ENCODE results near the gene EWSR1. TPM values are rescaled to one million over a fixed set of nuclear protein-coding genes. Genes with fewer than 3 reads are reported as not detected.

EWSR1 gene
- total RNA-seq, 1 donor from 2014 or later = 205 TPM

DNA sequence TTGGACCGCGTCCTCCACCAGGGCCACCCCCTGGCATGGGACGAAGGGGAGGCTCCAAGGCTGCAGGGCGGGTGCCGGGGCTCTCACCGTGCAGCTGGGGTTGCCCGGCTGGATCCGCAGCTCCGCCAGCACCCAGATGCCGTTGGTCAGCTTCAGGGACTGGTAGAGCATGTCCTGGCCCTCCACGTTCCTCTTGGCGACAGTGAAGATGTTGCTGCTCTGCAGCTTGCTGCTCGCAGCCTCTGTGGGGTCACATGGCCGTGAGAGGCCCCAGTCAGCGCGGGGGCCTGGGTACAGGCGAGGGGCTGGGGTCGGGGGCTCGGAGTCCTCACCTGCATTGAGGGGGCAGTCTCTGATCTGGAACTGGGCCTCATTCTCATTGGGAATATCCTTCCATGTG lies 62.2 kb downstream of the EWSR1 start:
- H3K36me3 ChIP-seq (ENCODE audit: control insufficient read depth, insufficient read depth, low read length) = peaks cover 3% of the 10 kb centered on the region
- TF ChIP-seq, protein P1, sequence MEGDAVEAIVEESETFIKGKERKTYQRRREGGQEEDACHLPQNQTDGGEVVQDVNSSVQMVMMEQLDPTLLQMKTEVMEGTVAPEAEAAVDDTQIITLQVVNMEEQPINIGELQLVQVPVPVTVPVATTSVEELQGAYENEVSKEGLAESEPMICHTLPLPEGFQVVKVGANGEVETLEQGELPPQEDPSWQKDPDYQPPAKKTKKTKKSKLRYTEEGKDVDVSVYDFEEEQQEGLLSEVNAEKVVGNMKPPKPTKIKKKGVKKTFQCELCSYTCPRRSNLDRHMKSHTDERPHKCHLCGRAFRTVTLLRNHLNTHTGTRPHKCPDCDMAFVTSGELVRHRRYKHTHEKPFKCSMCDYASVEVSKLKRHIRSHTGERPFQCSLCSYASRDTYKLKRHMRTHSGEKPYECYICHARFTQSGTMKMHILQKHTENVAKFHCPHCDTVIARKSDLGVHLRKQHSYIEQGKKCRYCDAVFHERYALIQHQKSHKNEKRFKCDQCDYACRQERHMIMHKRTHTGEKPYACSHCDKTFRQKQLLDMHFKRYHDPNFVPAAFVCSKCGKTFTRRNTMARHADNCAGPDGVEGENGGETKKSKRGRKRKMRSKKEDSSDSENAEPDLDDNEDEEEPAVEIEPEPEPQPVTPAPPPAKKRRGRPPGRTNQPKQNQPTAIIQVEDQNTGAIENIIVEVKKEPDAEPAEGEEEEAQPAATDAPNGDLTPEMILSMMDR (IDR thresholded peaks at IDR 0.05; ENCODE audit: insufficient read depth, low read length, poor library complexity, severe bottlenecking) = no peak
- no peak for DNase-seq (ENCODE audit: low read depth)

DNA sequence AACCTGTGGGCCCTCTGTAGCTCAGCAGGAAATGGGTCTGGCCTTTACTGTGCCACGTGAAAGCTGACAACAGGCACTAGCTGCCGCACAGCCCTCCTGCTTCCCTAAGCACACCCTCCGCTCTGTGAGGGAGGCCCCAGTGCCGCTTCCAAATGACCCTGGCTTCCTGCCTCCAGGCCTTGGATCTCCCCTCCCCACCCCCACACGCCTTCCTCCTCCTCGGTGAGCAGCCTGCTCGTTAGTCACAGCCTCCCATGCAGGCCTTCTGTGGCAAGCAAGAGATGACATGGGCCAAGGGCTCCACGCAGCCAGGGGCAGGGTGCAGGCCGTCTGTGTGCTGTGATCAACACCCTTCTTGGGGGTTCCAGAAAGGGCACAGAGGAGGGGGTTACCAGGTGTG lies 62.7 kb downstream of the EWSR1 start:
- H3K27me3 ChIP-seq (ENCODE audit: control insufficient read depth, insufficient read depth, low read length) = no peaks in the 10 kb centered on the region
- TF ChIP-seq, protein P1 (IDR thresholded peaks at IDR 0.05; ENCODE audit: insufficient read depth, low read length, poor library complexity, severe bottlenecking) = no peak
- DNase-seq (ENCODE audit: low read depth) = no peak
- H3K36me3 ChIP-seq (ENCODE audit: control insufficient read depth, insufficient read depth, low read length) = peaks cover 3% of the 10 kb centered on the region
- H3K4me3 ChIP-seq (ENCODE audit: low read depth, low read length) = no peak overlapping the region

More for the DNA sequence above, 62.2 kb downstream of the EWSR1 start:
- no peak overlapping the region for H3K4me3 ChIP-seq (ENCODE audit: low read depth, low read length)
- H3K27me3 ChIP-seq (ENCODE audit: control insufficient read depth, insufficient read depth, low read length) = no peaks in the 10 kb centered on the region

DNA sequence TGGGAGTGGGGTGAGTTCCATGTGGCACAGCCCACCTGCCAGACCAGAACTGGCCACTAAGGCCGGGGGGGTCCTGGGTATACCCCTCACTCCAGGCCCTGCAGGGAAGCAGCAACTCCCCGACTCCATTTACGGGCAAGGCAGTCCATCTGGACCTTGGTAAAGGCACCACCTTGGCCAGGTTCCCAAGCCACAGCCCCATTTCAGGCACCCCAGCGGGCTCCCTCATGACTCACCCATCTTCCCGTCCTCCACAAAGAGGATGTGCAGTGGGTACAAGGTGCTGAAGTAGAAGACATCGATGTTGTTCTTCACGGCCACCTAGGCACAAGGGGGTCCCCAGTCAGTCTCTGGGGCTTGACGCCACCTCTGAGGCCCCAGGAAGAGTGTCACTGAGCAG lies 63.1 kb downstream of the EWSR1 start:
- Histone ChIP-seq H3K27me3 (ENCODE audit: control insufficient read depth, insufficient read depth, low read length) (no peaks in the 10 kb centered on the region), H3K36me3 (ENCODE audit: control insufficient read depth, insufficient read depth, low read length) (peaks cover 3% of the 10 kb centered on the region), H3K4me3 (ENCODE audit: low read depth, low read length) (no peak overlapping the region)
- TF ChIP-seq, protein P1 (IDR thresholded peaks at IDR 0.05; ENCODE audit: insufficient read depth, low read length, poor library complexity, severe bottlenecking) = no peak
- no peak for DNase-seq (ENCODE audit: low read depth)

DNA sequence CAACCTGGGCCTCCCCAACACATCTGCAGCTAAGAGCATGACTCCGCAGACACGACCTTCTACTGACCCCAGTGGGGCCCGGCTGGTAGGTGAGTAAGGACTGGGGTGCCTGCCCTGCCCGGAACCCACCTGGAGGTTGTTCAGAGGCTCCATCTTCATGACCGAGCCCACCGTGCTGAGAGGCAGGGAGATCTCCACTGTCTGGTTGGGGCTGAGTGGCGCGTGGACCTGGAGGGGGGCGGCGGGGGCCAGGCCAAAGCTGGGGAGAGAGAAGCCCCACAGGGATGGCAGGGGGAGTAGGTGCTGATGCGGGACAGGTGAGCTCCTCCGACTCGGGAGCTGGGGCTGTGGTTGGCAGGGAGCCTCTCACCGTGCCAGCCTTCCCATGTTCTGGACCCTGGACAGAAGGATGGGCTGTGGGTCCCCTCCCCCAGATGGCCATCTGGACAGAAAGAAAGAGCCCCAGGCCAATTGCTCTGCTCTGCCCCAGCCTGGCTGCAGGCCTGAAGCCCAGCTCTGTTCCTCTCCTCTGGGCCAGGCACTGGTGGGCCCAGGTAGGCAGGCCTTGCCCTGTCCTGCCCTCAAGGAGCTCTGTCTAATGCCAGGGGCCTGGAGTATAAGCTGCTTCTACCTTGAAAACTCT lies 63.7 kb downstream of the EWSR1 start:
- DNase-seq (ENCODE audit: low read depth) = no peak
- no peaks in the 10 kb centered on the region for H3K27me3 ChIP-seq (ENCODE audit: control insufficient read depth, insufficient read depth, low read length)
- H3K4me3 ChIP-seq (ENCODE audit: low read depth, low read length) = no peak overlapping the region
- TF ChIP-seq, protein P1 (IDR thresholded peaks at IDR 0.05; ENCODE audit: insufficient read depth, low read length, poor library complexity, severe bottlenecking) = no peak
- H3K36me3 ChIP-seq (ENCODE audit: control insufficient read depth, insufficient read depth, low read length) = peaks cover 3% of the 10 kb centered on the region

DNA sequence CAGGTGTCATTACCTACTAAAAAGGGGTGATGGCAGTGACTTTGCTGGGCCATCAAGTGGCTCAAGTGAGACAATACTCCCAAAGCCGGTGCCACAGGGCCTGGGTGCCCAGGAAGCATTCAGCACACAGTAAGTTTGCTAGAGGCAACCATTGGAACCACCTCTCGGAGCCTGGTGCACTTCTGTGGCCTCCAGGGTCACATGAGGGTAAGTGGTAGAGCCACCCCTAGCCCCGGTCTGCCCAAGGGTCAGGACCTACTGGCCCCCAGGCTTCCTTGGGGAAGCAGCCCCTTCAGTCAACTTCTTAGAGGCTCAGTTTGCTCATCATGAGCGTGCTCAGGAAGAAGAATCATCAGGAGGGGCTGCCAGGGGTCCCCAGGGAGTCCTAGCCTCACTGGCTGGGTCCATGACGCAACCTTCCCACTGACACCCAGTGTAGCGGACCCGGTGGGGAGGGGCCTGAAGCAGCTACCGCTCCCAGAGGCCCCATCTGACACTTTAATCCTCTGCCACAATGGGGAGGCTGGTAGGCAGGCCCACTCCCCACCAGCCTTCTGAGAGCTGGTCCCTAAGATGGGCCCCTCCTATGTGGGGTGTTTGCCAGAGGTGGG lies 64.9 kb downstream of the EWSR1 start:
- Histone ChIP-seq H3K4me3 (ENCODE audit: low read depth, low read length) (no peak overlapping the region), H3K27me3 (ENCODE audit: control insufficient read depth, insufficient read depth, low read length) (no peaks in the 10 kb centered on the region), H3K36me3 (ENCODE audit: control insufficient read depth, insufficient read depth, low read length) (peaks cover 3% of the 10 kb centered on the region)
- TF ChIP-seq, protein P1 (IDR thresholded peaks at IDR 0.05; ENCODE audit: insufficient read depth, low read length, poor library complexity, severe bottlenecking) = no peak
- DNase-seq (ENCODE audit: low read depth) = no peak

DNA sequence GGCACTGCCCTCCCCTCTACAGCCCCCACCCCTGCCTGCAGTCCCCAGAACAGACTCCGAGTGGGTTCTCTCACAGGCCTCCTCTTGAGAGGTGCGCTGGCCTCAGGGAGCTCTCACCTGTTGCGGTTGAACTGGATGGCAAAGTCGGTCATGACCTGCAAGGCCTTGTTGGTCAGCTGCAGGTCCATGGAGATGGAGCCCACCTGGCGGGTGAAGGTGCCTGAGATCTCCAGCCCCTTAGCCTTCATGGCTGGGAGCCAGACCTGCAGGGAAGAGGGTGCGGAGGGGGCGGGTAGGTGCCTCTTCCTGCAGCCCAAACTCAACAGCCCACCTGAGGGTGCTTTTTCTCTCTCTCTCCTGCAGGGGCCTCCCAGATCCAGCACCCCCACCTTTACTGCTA lies 66.1 kb downstream of the EWSR1 start:
- H3K36me3 ChIP-seq (ENCODE audit: control insufficient read depth, insufficient read depth, low read length) = peaks cover 3% of the 10 kb centered on the region
- TF ChIP-seq, protein P1 (IDR thresholded peaks at IDR 0.05; ENCODE audit: insufficient read depth, low read length, poor library complexity, severe bottlenecking) = no peak
- no peak overlapping the region for H3K4me3 ChIP-seq (ENCODE audit: low read depth, low read length)
- DNase-seq (ENCODE audit: low read depth) = no peak
- no peaks in the 10 kb centered on the region for H3K27me3 ChIP-seq (ENCODE audit: control insufficient read depth, insufficient read depth, low read length)

Measured in kidney epithelial cell (primary cell).